Measurements from ENCODE around the gene UBE2D3. TPM values are rescaled to one million over a fixed set of nuclear protein-coding genes. Genes with fewer than 3 reads are reported as not detected.

Gene UBE2D3
- total RNA-seq, 1 donor from 2014 or later, result 340 TPM

DNA sequence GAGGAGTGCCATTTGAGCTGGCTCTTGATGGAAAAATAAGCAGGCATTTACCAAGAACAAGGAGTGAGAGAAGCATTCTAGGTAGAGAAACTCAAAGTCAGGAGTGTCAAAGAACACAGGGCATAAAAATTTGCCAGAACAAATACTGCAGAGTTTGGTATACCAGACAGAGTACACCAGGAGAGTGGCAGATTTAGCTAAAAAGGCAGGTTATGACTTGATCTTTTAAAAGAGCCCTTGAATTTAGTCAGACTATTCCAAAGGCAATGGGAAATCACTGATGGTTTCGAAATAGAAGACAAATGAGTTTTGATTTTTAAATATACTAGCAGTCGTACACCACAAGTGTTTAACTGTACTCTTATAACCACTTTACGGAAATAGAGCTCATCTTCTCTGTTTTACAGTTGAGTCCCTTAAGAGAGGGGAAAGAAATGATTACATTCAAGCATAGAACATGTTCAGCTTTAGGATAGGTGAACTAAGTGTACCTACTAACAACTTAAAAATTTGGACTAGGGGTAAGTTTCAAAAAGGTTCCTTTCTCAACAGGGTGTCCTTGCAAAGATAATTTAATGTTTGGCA lies 10.2 kb downstream of the UBE2D3 start:
- Histone ChIP-seq H3K27me3 (ENCODE audit: insufficient read depth, low read length) (no peaks in the 10 kb centered on the region), H3K36me3 (ENCODE audit: insufficient read depth, low read length) (peaks cover 9% of the 10 kb centered on the region), H3K4me2 (ENCODE audit: low read length) (peak overlapping the region; percentile 71), H2AFZ (ENCODE audit: low read depth, low read length) (no peak overlapping the region), H3K9me3 (ENCODE audit: insufficient read depth, low read depth, low read length) (no peaks in the 10 kb centered on the region), H3K9ac (ENCODE audit: low read length) (peak overlapping the region; percentile 12), H3K4me1 (ENCODE audit: insufficient read depth, low read length) (peaks cover 46% of the 10 kb centered on the region), H3K27ac (ENCODE audit: low read depth, low read length) (peak overlapping the region; percentile 91), H4K20me1 (ENCODE audit: insufficient read depth, low read length) (peaks cover 85% of the 10 kb centered on the region), H3K79me2 (ENCODE audit: insufficient read depth, low read length) (peaks cover 100% of the 10 kb centered on the region), H3K4me3 (ENCODE audit: insufficient read depth, low read depth, low read length) (no peak overlapping the region)
- no peak for FAIRE-seq
- H3K36me3 Mint-ChIP-seq (ENCODE audit: low read depth, unreplicated experiment), result no peaks in the 10 kb centered on the region
- no peak for DNase-seq (ENCODE audit: low read depth)
- H3K27me3 Mint-ChIP-seq (ENCODE audit: low read depth, unreplicated experiment), result no peaks in the 10 kb centered on the region
- no peaks in the 10 kb centered on the region for H3K9me3 Mint-ChIP-seq (ENCODE audit: unreplicated experiment)
- H3K4me3 Mint-ChIP-seq (ENCODE audit: unreplicated experiment), result peak overlapping the region; percentile 56
- H3K27ac Mint-ChIP-seq (ENCODE audit: unreplicated experiment), result peak overlapping the region; percentile 79
- TF ChIP-seq, protein P1, sequence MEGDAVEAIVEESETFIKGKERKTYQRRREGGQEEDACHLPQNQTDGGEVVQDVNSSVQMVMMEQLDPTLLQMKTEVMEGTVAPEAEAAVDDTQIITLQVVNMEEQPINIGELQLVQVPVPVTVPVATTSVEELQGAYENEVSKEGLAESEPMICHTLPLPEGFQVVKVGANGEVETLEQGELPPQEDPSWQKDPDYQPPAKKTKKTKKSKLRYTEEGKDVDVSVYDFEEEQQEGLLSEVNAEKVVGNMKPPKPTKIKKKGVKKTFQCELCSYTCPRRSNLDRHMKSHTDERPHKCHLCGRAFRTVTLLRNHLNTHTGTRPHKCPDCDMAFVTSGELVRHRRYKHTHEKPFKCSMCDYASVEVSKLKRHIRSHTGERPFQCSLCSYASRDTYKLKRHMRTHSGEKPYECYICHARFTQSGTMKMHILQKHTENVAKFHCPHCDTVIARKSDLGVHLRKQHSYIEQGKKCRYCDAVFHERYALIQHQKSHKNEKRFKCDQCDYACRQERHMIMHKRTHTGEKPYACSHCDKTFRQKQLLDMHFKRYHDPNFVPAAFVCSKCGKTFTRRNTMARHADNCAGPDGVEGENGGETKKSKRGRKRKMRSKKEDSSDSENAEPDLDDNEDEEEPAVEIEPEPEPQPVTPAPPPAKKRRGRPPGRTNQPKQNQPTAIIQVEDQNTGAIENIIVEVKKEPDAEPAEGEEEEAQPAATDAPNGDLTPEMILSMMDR (IDR thresholded peaks at IDR 0.05; ENCODE audit: insufficient read depth, low read depth, low read length), result no peak
- no peak for TF ChIP-seq EZH2 (IDR thresholded peaks at IDR 0.05; ENCODE audit: insufficient read depth, low read length)
- peaks cover 74% of the 10 kb centered on the region for H3K4me1 Mint-ChIP-seq (ENCODE audit: low read depth, unreplicated experiment)

- H3K36me3 ChIP-seq (ENCODE audit: insufficient read depth, low read length), result peaks cover 9% of the 10 kb centered on the region
- peak; percentile 100 for FAIRE-seq
- no peak for TF ChIP-seq EZH2 (IDR thresholded peaks at IDR 0.05; ENCODE audit: insufficient read depth, low read length)
- TF ChIP-seq, protein P1 (IDR thresholded peaks at IDR 0.05; ENCODE audit: insufficient read depth, low read depth, low read length), result no peak
- H3K27ac ChIP-seq (ENCODE audit: low read depth, low read length), result peak overlapping the region; percentile 91
- Mint-ChIP-seq H3K27ac (ENCODE audit: unreplicated experiment) (peak overlapping the region; percentile 89), H3K4me1 (ENCODE audit: low read depth, unreplicated experiment) (peaks cover 75% of the 10 kb centered on the region), H3K4me3 (ENCODE audit: unreplicated experiment) (peak overlapping the region; percentile 69), H3K27me3 (ENCODE audit: low read depth, unreplicated experiment) (no peaks in the 10 kb centered on the region), H3K36me3 (ENCODE audit: low read depth, unreplicated experiment) (peaks cover 1% of the 10 kb centered on the region), H3K9me3 (ENCODE audit: unreplicated experiment) (no peaks in the 10 kb centered on the region)
- DNase-seq (ENCODE audit: low read depth), result peak; percentile 93
- peak overlapping the region; percentile 71 for H3K4me2 ChIP-seq (ENCODE audit: low read length)
- H3K4me1 ChIP-seq (ENCODE audit: insufficient read depth, low read length), result peaks cover 40% of the 10 kb centered on the region
- peak overlapping the region; percentile 52 for H3K9ac ChIP-seq (ENCODE audit: low read length)
- H3K79me2 ChIP-seq (ENCODE audit: insufficient read depth, low read length), result peaks cover 100% of the 10 kb centered on the region
- peaks cover 85% of the 10 kb centered on the region for H4K20me1 ChIP-seq (ENCODE audit: insufficient read depth, low read length)
- no peak overlapping the region for H2AFZ ChIP-seq (ENCODE audit: low read depth, low read length)
- H3K27me3 ChIP-seq (ENCODE audit: insufficient read depth, low read length), result no peaks in the 10 kb centered on the region
- no peaks in the 10 kb centered on the region for H3K9me3 ChIP-seq (ENCODE audit: insufficient read depth, low read depth, low read length)
- no peak overlapping the region for H3K4me3 ChIP-seq (ENCODE audit: insufficient read depth, low read depth, low read length)
Observed at GRCh38 chr4:102815981-102816380, 11.4 kb downstream of the UBE2D3 start.

GRCh38 chr4:102809691-102810090 lies 17.7 kb downstream of the UBE2D3 start:
- H3K27ac Mint-ChIP-seq (ENCODE audit: unreplicated experiment), result peak overlapping the region; percentile 15
- Histone ChIP-seq H3K4me2 (ENCODE audit: low read length) (peak overlapping the region; percentile 16), H3K4me1 (ENCODE audit: insufficient read depth, low read length) (peaks cover 14% of the 10 kb centered on the region), H3K27ac (ENCODE audit: low read depth, low read length) (peak overlapping the region; percentile 30), H3K4me3 (ENCODE audit: insufficient read depth, low read depth, low read length) (no peak overlapping the region), H2AFZ (ENCODE audit: low read depth, low read length) (no peak overlapping the region), H3K27me3 (ENCODE audit: insufficient read depth, low read length) (no peaks in the 10 kb centered on the region), H3K79me2 (ENCODE audit: insufficient read depth, low read length) (peaks cover 100% of the 10 kb centered on the region), H3K9me3 (ENCODE audit: insufficient read depth, low read depth, low read length) (no peaks in the 10 kb centered on the region), H4K20me1 (ENCODE audit: insufficient read depth, low read length) (peaks cover 94% of the 10 kb centered on the region), H3K9ac (ENCODE audit: low read length) (no peak overlapping the region), H3K36me3 (ENCODE audit: insufficient read depth, low read length) (peaks cover 35% of the 10 kb centered on the region)
- H3K4me1 Mint-ChIP-seq (ENCODE audit: low read depth, unreplicated experiment), result peaks cover 72% of the 10 kb centered on the region
- FAIRE-seq, result no peak
- no peak overlapping the region for H3K4me3 Mint-ChIP-seq (ENCODE audit: unreplicated experiment)
- peaks cover 6% of the 10 kb centered on the region for H3K36me3 Mint-ChIP-seq (ENCODE audit: low read depth, unreplicated experiment)
- no peaks in the 10 kb centered on the region for H3K27me3 Mint-ChIP-seq (ENCODE audit: low read depth, unreplicated experiment)
- H3K9me3 Mint-ChIP-seq (ENCODE audit: unreplicated experiment), result no peaks in the 10 kb centered on the region
- DNase-seq (ENCODE audit: low read depth), result peak; percentile 22
- TF ChIP-seq, protein P1 (IDR thresholded peaks at IDR 0.05; ENCODE audit: insufficient read depth, low read depth, low read length), result no peak
- no peak for TF ChIP-seq EZH2 (IDR thresholded peaks at IDR 0.05; ENCODE audit: insufficient read depth, low read length)
